Mucosa of descending colon (tissue), 3 donors: ENCODE results near the gene ATAD3B. TPM values are rescaled to one million over a fixed set of nuclear protein-coding genes. Genes with fewer than 3 reads are reported as not detected.
"Not testable (repeated sequence)": the region's sequence is repeated elsewhere in the genome, so short reads cannot be mapped to it uniquely, and the experiment has no call there.

Experiments used
- ATAC-seq: fragments of 200-7000 bp; cut with Tn5 transposase; one replicate; pipeline ENCODE4 v1.9.1; 2020; ENCODE audit warnings: mild to moderate bottlenecking, moderate library complexity
- DNase-seq, 3 donors: peaks; one replicate each; pipeline ENCODE4 v3.0.0-alpha.2; 2020
- H3K36me3 ChIP-seq: fragments of 200-600 bp; one replicate; pipeline ENCODE4 v1.8.0; 2021; ENCODE audit warnings: low read depth, mild to moderate bottlenecking
- H3K4me1 ChIP-seq: fragments of 200-600 bp; one replicate; pipeline ENCODE4 v1.8.0; 2021; ENCODE audit warnings: low read depth, mild to moderate bottlenecking
- H3K4me3 ChIP-seq: fragments of 200-600 bp; one replicate; pipeline ENCODE4 v1.8.0; 2021; ENCODE audit warnings: mild to moderate bottlenecking
- H3K9me3 ChIP-seq: fragments of 200-600 bp; one replicate; pipeline ENCODE4 v1.8.0; 2021; ENCODE audit warnings: mild to moderate bottlenecking
- intact Hi-C, 2 donors: fragments of 100-400 bp; cut with DNase I in 1 of 2; cut with micrococcal nuclease in 1 of 2; formaldehyde crosslinking; loops; one replicate each; pipeline versions ENCODE4 v1.11.0 to v1.11.1; 2022; cut with DNase I, micrococcal nuclease
- total RNA-seq, 3 donors: library from RNA; stranded (reverse); fragmentation: NEBNext Ultra II Directional in 2 of 3; extraction: Animal tissue kit (Norgen Biotek cat#: 25700) in 2 of 3; gene quantifications; one replicate each; pipeline versions ENCODE4 v1.2.1 to v1.2.4, GENCODE V29; 2021 to 2023
- TF ChIP-seq, protein P1 (sequence below): fragments of 200-600 bp; IDR thresholded peaks from one replicate; pipeline ENCODE4 v1.8.0; 2022; ENCODE audit warnings: antibody characterized with exemption, mild to moderate bottlenecking
- donor health status: DM: no; HTN: no; CAD: no; lungs with moderate emphysema.
- donor health status: DM: no; HTN: no; CAD: no.
- donor health status: DM: no; HTN: yes; CAD: no.

ATAD3B gene
- total RNA-seq, 3 donors from 2014 or later: 22.8 to 30.9 (median 25.4) TPM

DNA sequence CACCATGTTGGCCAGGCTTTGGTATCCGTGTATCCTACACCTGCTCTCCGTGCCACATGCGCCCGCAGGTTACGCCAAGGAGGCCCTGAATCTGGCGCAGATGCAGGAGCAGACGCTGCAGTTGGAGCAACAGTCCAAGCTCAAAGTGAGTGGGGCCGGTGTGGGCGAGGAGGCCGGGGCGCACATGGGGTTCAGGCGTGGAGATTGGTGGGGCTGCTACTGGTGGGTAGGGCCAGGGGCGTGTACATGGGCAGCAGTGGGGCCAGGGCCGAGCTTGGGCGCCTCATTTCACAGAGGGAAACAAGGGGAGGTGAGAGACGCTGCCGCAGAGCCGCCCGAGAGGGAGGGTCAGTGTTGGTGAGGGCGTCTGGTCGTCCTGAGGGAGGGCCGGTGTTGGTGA is 5.6 kb downstream of the ATAD3B start:
- intact Hi-C loops: no loop called here
- H3K9me3 ChIP-seq: no peaks in the 10 kb centered on the region
- no peak overlapping the region for H3K4me3 ChIP-seq
- DNase-seq (no peak), ATAC-seq (no peak)
- TF ChIP-seq, protein P1, sequence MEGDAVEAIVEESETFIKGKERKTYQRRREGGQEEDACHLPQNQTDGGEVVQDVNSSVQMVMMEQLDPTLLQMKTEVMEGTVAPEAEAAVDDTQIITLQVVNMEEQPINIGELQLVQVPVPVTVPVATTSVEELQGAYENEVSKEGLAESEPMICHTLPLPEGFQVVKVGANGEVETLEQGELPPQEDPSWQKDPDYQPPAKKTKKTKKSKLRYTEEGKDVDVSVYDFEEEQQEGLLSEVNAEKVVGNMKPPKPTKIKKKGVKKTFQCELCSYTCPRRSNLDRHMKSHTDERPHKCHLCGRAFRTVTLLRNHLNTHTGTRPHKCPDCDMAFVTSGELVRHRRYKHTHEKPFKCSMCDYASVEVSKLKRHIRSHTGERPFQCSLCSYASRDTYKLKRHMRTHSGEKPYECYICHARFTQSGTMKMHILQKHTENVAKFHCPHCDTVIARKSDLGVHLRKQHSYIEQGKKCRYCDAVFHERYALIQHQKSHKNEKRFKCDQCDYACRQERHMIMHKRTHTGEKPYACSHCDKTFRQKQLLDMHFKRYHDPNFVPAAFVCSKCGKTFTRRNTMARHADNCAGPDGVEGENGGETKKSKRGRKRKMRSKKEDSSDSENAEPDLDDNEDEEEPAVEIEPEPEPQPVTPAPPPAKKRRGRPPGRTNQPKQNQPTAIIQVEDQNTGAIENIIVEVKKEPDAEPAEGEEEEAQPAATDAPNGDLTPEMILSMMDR: no peak
- H3K36me3 ChIP-seq: peaks cover 8% of the 10 kb centered on the region
- peaks cover 13% of the 10 kb centered on the region for H3K4me1 ChIP-seq

DNA sequence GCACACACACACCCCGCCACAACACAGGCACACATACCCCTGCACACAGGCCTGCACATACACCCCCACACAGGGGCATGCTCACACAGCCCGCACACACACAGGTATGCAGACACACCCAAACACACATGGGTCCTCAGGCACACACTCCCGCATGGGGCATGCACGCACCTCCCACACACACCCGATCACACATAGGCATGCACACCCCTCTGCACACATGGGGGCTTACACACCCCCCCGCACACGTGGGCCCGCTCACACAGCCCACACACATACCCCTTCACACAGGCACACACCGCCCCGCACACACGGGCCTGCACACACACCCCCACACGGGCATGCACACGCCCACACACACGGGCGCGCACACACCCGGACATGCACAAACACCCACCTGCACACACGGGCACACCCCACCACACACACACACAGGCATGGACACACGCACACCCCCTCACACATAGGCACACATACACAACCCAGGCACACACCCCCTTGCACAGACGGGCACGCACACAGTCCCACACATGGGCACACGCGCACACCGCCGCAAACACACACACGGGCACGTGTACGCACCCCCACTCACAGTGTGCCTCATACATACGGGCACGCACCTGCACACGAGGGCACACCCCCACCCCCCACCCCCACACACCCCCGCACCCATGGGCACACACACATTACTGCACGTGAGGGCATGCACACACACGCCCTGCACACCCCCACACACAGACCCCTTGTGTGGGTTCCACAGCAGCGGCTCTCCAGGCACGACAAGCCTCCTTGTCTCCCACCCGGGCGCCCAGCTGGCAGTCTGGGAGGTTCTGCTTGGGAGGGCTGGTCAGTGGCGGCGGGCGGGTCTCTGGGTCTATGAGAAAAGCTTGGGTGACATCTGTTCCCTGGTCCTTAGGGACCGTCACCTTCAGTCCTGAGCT is 8.3 kb downstream of the ATAD3B start:
- TF ChIP-seq, protein P1: no peak
- Histone ChIP-seq H3K4me3 (no peak overlapping the region), H3K36me3 (peaks cover 8% of the 10 kb centered on the region), H3K9me3 (no peaks in the 10 kb centered on the region), H3K4me1 (no peaks in the 10 kb centered on the region)
- DNase-seq: no peak
- intact Hi-C loops: no loop called here
- no peak for ATAC-seq

DNA sequence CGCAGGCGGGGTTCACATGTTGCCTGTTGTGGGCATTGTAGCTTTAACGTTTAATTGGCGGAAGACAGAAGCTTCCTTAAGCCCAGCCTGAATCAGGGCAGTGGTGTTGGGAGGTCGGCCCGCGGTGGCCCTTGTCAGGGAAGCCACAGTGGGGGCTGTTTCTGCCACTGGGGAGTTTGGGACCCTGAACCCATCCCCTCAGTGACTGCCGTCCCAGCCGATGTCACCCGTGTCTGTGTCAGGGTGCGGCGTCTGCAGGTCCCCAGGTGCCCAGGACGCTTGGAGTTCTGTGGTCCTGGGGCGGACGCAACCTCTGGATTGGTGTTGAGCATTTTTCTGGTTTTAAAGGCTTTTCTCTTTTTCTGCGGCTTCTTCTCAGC is 8.9 kb downstream of the ATAD3B start:
- DNase-seq, intact Hi-C loops, ATAC-seq, H3K9me3 ChIP-seq, H3K4me3 ChIP-seq, H3K36me3 ChIP-seq, H3K4me1 ChIP-seq: not testable (repeated sequence)

DNA sequence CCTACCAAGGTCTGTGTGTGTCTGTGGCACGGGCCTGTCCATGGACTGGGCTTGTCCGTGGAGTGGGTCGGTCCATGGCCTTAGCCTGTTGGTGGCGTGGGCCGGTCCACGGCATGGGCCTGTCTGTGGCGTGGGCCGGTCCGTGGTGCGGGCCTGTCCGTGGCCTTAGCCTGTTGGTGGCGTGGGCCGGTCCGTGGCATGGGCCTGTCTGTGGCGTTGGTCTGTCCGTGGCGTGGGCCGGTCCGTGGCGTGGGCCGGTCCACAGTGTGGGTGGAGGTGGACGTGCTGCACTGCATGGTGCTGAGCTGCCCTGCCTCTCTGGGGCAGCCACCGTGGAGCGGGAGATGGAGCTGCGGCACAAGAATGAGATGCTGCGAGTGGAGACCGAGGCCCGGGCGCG is 10.2 kb downstream of the ATAD3B start:
- H3K4me3 ChIP-seq, DNase-seq, intact Hi-C loops, ATAC-seq, H3K9me3 ChIP-seq, H3K36me3 ChIP-seq, H3K4me1 ChIP-seq: not testable (repeated sequence)

DNA sequence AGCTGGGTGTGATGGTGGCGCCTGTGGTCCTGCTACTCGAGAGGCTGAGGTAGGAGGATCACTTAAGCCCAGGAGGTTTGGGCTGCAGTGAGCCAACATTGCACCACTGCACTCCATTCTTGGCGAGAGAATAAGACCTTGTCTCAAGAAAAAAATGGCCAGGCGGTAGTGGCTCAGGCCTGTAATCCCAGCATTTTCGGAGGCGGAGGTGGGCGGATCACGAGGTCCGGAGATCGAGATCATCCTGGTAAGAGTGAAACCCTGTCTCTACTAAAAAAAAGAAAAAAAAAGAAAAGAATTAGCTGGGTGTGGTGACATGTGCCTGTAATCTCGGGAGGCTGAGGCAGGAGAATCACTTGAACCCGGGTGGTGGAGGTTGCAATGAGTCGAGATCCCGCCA is 11.3 kb downstream of the ATAD3B start:
- intact Hi-C loops: no loop called here
- H3K36me3 ChIP-seq: peaks cover 8% of the 10 kb centered on the region
- no peak overlapping the region for H3K4me3 ChIP-seq

DNA sequence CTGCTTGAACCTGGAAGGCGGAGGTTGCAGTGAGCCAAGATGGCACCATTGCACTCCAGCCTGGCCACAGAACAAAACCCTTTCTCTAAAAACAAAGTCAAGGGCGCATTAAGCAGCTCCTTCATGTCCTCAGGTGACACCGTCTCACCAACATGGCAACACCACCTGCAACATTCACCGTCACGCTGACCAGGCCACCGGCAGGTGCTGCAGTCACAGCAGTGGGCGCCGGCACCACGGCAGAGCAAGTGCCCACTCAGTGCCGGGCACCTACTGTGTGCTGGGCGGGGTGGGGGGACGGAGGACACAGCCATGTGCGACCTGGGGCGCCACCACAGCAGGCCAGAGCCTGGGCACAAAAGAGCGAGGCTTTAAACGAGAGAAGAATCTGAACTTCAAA is 12.1 kb downstream of the ATAD3B start:
- no peaks in the 10 kb centered on the region for H3K9me3 ChIP-seq
- no peak for ATAC-seq
- TF ChIP-seq, protein P1: no peak
- H3K36me3 ChIP-seq: peaks cover 8% of the 10 kb centered on the region
- H3K4me3 ChIP-seq: no peak overlapping the region
- H3K4me1 ChIP-seq: no peaks in the 10 kb centered on the region
- intact Hi-C loops: no loop called here
- no peak for DNase-seq

More for the DNA sequence above, 11.3 kb downstream of the ATAD3B start:
- Histone ChIP-seq H3K4me1 (no peaks in the 10 kb centered on the region), H3K9me3 (no peaks in the 10 kb centered on the region)
- DNase-seq (no peak), ATAC-seq (no peak)
- TF ChIP-seq, protein P1: no peak

DNA sequence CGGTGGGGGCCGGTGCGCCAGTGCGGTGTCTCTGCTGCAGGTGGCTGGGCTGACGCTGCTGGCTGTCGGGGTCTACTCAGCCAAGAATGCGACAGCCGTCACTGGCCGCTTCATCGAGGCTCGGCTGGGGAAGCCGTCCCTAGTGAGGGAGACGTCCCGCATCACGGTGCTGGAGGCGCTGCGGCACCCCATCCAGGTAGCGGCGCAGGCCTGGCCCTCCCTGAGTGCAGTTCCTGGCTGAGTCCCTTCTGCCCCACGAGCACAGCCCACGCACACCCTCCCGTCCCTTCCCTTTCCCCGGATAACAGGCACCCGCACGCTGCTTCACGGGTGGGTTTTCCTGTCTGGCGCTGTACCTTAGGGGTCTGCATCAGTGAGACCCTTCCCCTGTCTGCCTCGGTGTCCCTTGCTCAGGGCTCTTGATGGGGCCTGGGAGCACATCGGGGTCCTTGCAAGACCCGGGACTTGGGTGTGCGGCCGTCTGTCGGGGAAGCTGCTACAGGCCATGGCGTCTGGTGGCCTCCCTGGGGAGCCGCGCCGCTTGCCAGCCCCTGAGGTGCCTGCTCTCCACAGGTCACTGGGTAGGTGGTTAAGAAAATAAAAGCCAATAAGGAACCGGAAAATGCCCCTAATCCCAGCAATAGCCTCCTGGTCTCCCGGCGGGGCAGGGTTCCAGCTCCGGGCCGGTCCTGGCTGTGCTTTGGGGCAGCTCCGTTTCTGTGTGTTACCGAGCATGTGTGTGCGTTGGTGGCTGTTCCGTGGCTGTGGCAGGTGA is 13.6 kb downstream of the ATAD3B start:
- H3K36me3 ChIP-seq, DNase-seq, ATAC-seq, H3K4me1 ChIP-seq, intact Hi-C loops, H3K4me3 ChIP-seq, H3K9me3 ChIP-seq: not testable (repeated sequence)

DNA sequence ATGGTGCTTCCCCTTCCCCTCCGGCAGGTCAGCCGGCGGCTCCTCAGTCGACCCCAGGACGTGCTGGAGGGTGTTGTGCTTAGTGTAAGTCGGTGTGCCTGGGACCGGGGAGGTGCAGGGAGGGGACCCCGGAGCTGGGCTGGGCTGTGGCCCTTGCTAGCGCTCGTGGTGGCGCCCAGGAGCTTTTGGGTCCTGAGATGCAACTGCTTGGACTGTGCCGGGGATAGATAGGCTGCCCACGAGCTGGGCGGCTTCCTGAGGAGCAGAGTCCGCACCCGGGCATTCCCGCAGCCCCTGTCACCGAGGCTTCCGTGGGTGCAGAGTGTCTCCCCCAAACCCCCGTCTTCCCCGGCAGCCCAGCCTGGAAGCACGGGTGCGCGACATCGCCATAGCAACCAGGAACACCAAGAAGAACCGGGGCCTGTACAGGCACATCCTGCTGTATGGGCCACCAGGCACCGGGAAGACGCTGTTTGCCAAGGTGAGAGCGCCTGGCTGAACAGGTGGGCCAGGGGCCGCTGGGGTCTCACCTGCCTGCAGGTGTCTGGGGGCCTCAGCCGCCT is 14.3 kb downstream of the ATAD3B start:
- H3K9me3 ChIP-seq, intact Hi-C loops, H3K4me1 ChIP-seq, DNase-seq, ATAC-seq, H3K36me3 ChIP-seq, H3K4me3 ChIP-seq: not testable (repeated sequence)
